ENCODE data around the gene GDAP2.

Gene GDAP2

GRCh38 chr1:117838911-117839310 lies 90.5 kb downstream of the GDAP2 start:
- DNase-seq = no peak

GRCh38 chr1:117836069-117836468 lies 93.4 kb downstream of the GDAP2 start:
- no peak for DNase-seq

GRCh38 chr1:117834416-117834815 lies 95.0 kb downstream of the GDAP2 start:
- no peak for DNase-seq

GRCh38 chr1:117832453-117832852 lies 97.0 kb downstream of the GDAP2 start:
- DNase-seq = no peak

- no peak for DNase-seq
Measured at GRCh38 chr1:117830222-117830621, 99.2 kb downstream of the GDAP2 start.

- DNase-seq = no peak
Measured at GRCh38 chr1:117828201-117828600, 101.2 kb downstream of the GDAP2 start.

- no peak for DNase-seq
Measured at GRCh38 chr1:117826540-117827078, 102.8 kb downstream of the GDAP2 start.

GRCh38 chr1:117826119-117826518 lies 103.3 kb downstream of the GDAP2 start:
- no peak for DNase-seq

GRCh38 chr1:117825414-117825813 lies 104.0 kb downstream of the GDAP2 start:
- no peak for DNase-seq

- DNase-seq = no peak
Measured at GRCh38 chr1:117824616-117825015, 104.8 kb downstream of the GDAP2 start.

GRCh38 chr1:117821774-117822482 lies 107.5 kb downstream of the GDAP2 start:
- DNase-seq = no peak

- no peak for DNase-seq
Measured at GRCh38 chr1:117821382-117821755, 108.1 kb downstream of the GDAP2 start.

GRCh38 chr1:117820694-117821381 lies 108.6 kb downstream of the GDAP2 start:
- no peak for DNase-seq

GRCh38 chr1:117820096-117820495 lies 109.3 kb downstream of the GDAP2 start:
- DNase-seq = no peak

- no peak for DNase-seq
Measured at GRCh38 chr1:117819301-117819700, 110.1 kb downstream of the GDAP2 start.

GRCh38 chr1:117818456-117818855 lies 111.0 kb downstream of the GDAP2 start:
- no peak for DNase-seq

GRCh38 chr1:117817629-117818028 lies 111.8 kb downstream of the GDAP2 start:
- no peak for DNase-seq

GRCh38 chr1:117815926-117816325 lies 113.5 kb downstream of the GDAP2 start:
- DNase-seq = no peak

- DNase-seq = no peak
Measured at GRCh38 chr1:117814856-117815797, 114.3 kb downstream of the GDAP2 start.
